ENCODE measurements around the gene SERINC5. TPM values are rescaled to one million over a fixed set of nuclear protein-coding genes. Genes with fewer than 3 reads are reported as not detected.

SERINC5 gene
- total and polyA plus RNA-seq, 3 experiments from 2014 or later = 13.7 to 33.3 (median 32.9) TPM

DNA sequence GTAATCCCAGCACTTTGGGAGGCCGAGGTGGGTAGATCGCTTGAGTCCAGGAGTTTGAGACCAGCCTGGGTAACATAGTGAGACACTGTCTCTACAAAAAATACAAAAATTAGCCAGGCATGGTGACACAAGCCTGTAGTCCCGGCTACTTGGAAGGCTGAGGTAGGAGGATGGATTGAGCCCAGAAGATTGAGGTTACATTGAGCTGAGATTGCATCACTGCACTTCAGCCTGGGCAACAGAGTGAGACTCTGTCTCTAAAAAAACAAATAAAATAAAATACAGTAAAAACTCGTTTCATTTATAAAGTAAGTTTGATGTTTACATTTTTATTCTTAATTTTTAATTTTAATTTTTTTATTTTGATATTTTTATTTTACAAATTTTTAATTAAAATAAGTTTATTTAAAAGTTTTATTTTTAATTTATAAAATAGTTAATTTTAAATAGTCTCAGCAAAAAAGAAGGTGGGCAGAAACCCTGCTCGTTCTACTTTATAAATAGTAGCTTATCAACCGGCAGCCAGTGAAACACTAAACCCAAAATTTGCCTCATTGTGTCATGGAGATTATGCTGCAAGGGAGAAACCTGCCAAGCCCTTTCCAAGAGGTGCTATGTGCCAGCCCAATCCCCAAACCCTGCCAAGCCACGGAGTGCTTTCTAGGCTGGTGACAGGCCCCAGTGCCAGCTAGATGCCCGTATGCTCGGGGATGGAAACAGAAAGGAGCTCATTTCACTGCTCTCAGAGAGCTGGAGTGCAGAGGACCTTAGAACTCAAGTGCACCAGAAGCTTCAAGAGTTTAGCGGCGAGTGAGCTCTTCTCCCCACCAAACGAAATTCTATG is 38.9 kb downstream of the SERINC5 start:
- Histone ChIP-seq H3K27me3 (ENCODE audit: insufficient read depth, low read length, poor library complexity, severe bottlenecking) (no peaks in the 10 kb centered on the region), H3K9me3 (ENCODE audit: low read length) (no peaks in the 10 kb centered on the region), H3K4me1 (ENCODE audit: insufficient read depth, low read length) (peaks cover 90% of the 10 kb centered on the region), H3K27ac (ENCODE audit: low read depth, low read length) (no peak overlapping the region), H3K36me3 (ENCODE audit: insufficient read depth, low read length) (no peaks in the 10 kb centered on the region), H3K4me3 (ENCODE audit: low read length) (peak overlapping the region; percentile 2)
- H3K36me3 Mint-ChIP-seq = peaks cover 0 to 32% (median 10%) of the 10 kb centered on the region in 3 donors
- H3K27ac Mint-ChIP-seq = peak overlapping the region; percentile 7 to 92 (median 75)
- H3K27me3 Mint-ChIP-seq = no peaks in the 10 kb centered on the region
- POLR2A ChIA-PET = interaction anchor here (0.7 to 4.8 kb wide), 3 partner anchors 12 to 39 kb away, joined by 3 to 31 read pairs (median 3); partner anchors contain the start of gene SERINC5
- DNase-seq = no peak
- CTCF ChIA-PET = interaction anchor here (0.6 to 2.0 kb wide), 8 partner anchors 11 to 91 kb away, joined by 3 to 4 read pairs (median 3); partner anchors contain the start of gene SERINC5
- H3K4me1 Mint-ChIP-seq = peaks cover 74 to 94% (median 93%) of the 10 kb centered on the region in 3 donors
- H3K4me3 Mint-ChIP-seq = peak overlapping the region in 6 of 7 donors; percentile 26 to 89 (median 74)
- no peaks in the 10 kb centered on the region for H3K9me3 Mint-ChIP-seq

DNA sequence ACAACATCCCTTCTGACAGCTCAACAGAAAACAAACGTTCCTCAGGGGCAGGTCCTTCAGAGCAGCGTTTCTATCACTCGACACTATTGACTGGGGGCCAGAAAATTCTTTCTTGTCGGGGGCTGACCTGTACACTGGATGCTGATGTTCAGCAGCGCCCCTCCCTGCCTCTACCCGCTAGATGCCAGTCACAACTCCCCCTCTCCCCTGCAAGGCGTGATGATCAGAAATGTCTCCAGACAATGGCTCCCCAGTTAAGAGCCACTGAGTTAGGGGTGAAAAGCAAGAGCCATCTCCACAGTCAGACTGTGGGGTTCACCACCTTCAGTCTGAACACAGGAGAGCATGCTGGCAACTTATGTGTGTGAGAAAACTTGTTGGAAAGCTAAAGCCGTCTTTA is 39.8 kb downstream of the SERINC5 start:
- Histone ChIP-seq H3K27me3 (ENCODE audit: insufficient read depth, low read length, poor library complexity, severe bottlenecking) (no peaks in the 10 kb centered on the region), H3K36me3 (ENCODE audit: insufficient read depth, low read length) (no peaks in the 10 kb centered on the region), H3K4me1 (ENCODE audit: insufficient read depth, low read length) (peaks cover 95% of the 10 kb centered on the region), H3K9me3 (ENCODE audit: low read length) (no peaks in the 10 kb centered on the region), H3K4me3 (ENCODE audit: low read length) (no peak overlapping the region), H3K27ac (ENCODE audit: low read depth, low read length) (no peak overlapping the region)
- peak overlapping the region in 6 of 7 donors; percentile 49 to 89 (median 77) for H3K4me3 Mint-ChIP-seq
- H3K9me3 Mint-ChIP-seq = no peaks in the 10 kb centered on the region
- peaks cover 78 to 97% (median 96%) of the 10 kb centered on the region in 3 donors for H3K4me1 Mint-ChIP-seq
- peaks cover 0 to 28% (median 9%) of the 10 kb centered on the region in 3 donors for H3K36me3 Mint-ChIP-seq
- DNase-seq = no peak
- peak overlapping the region; percentile 14 to 95 (median 88) for H3K27ac Mint-ChIP-seq
- POLR2A ChIA-PET = interaction anchor here (1.2 to 4.8 kb wide), 2 partner anchors 12 to 40 kb away, joined by 3 to 31 read pairs; partner anchors contain the start of gene SERINC5
- CTCF ChIA-PET = interaction anchor here (0.9 to 1.7 kb wide), 4 partner anchors 20 to 91 kb away, joined by 3 to 5 read pairs (median 4); no protein-coding TSS in a partner anchor
- no peaks in the 10 kb centered on the region for H3K27me3 Mint-ChIP-seq

DNA sequence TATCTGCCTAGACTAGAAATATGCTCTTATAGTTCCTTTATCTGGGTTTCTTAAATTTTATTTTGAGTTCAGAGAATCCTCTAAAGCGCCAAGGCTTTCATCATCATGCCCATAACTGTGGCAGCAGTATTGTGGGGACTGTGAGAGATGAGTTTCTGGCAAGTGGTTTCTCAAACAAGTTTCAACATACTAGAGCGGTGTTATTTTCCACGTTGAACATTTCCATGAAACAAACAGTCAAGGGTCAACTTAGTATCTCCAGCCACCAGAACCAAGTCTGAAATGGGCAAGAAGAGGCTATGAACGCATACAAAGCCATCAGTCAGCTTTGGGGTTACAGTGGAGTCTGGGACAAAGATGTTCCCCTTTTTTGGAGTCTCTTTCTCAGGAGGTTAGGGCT is 40.3 kb downstream of the SERINC5 start:
- Mint-ChIP-seq H3K27me3 (no peaks in the 10 kb centered on the region), H3K36me3 (peaks cover 0 to 28% (median 6%) of the 10 kb centered on the region in 3 donors), H3K9me3 (no peaks in the 10 kb centered on the region), H3K4me3 (peak overlapping the region in 6 of 7 donors; percentile 27 to 89 (median 77)), H3K4me1 (peaks cover 79 to 97% (median 96%) of the 10 kb centered on the region in 3 donors), H3K27ac (peak overlapping the region in 7 of 8 donors; percentile 41 to 95 (median 89))
- POLR2A ChIA-PET = interaction anchor here (4.8 kb wide), 1 partner anchor 41 kb away, joined by 31 read pairs; the partner anchor contains the start of gene SERINC5
- H3K9me3 ChIP-seq (ENCODE audit: low read length) = no peaks in the 10 kb centered on the region
- H3K4me3 ChIP-seq (ENCODE audit: low read length) = no peak overlapping the region
- DNase-seq = no peak
- CTCF ChIA-PET = interaction anchor here (0.8 to 1.4 kb wide), 3 partner anchors 19 to 31 kb away, joined by 3 to 5 read pairs (median 3); no protein-coding TSS in a partner anchor
- H3K36me3 ChIP-seq (ENCODE audit: insufficient read depth, low read length) = no peaks in the 10 kb centered on the region
- H3K27me3 ChIP-seq (ENCODE audit: insufficient read depth, low read length, poor library complexity, severe bottlenecking) = no peaks in the 10 kb centered on the region
- H3K4me1 ChIP-seq (ENCODE audit: insufficient read depth, low read length) = peaks cover 95% of the 10 kb centered on the region
- no peak overlapping the region for H3K27ac ChIP-seq (ENCODE audit: low read depth, low read length)

DNA sequence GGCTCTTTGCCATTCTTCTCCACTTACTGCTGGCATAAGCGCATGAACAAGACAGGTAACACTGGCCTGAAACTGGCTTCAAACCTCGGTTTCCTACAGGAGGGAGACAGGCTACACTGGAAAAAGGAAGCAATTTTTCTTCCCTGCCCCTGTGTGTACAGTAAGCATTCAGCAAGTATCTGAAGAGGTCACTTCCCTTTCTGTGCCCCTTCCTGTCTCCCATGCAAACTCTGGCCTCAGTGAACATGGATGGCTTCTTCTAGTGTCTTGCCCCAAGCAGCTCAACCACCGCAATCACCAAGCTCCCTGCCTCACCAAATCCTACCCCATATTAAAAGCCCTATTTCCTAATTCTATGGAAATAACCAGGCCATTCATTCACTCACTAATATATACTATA is 42.4 kb downstream of the SERINC5 start:
- Mint-ChIP-seq H3K9me3 (no peaks in the 10 kb centered on the region), H3K4me1 (peaks cover 77 to 97% (median 95%) of the 10 kb centered on the region in 3 donors), H3K27me3 (no peaks in the 10 kb centered on the region), H3K4me3 (peak overlapping the region in 3 of 7 donors; percentile 1 to 29 (median 3)), H3K36me3 (peaks cover 0 to 33% (median 1%) of the 10 kb centered on the region in 3 donors), H3K27ac (peak overlapping the region in 7 of 8 donors; percentile 3 to 49 (median 23))
- Histone ChIP-seq H3K27me3 (ENCODE audit: insufficient read depth, low read length, poor library complexity, severe bottlenecking) (no peaks in the 10 kb centered on the region), H3K36me3 (ENCODE audit: insufficient read depth, low read length) (no peaks in the 10 kb centered on the region), H3K27ac (ENCODE audit: low read depth, low read length) (no peak overlapping the region), H3K4me1 (ENCODE audit: insufficient read depth, low read length) (peaks cover 93% of the 10 kb centered on the region), H3K9me3 (ENCODE audit: low read length) (no peaks in the 10 kb centered on the region), H3K4me3 (ENCODE audit: low read length) (no peak overlapping the region)
- CTCF ChIA-PET = interaction anchor here (1.1 to 1.5 kb wide), 2 partner anchors 8 to 33 kb away, joined by 3 to 5 read pairs; no protein-coding TSS in a partner anchor
- no peak for DNase-seq
- POLR2A ChIA-PET = no interaction called here

DNA sequence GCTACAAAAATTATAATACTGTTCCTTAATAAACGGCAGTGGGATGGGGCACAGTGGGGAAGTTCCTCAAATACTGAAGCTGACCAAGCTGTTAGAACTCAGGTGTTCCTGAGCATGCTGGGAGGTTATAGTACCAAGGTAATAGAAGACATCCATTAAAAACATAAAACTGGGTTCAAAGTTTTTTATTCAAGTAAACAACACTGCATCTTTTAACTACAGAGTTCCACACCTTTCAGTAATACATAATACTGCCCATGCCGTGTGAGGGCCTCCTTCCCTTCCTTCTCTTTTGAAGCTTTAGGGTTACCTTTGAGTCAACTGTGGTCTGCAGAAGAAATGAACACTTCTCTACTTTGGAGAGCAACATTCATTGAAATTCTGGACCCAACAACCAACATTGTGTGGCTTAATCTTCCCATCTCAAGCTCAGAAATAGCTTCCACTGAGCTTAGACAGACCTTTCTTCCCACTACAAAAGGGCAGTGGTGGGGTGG is 43.6 kb downstream of the SERINC5 start:
- Histone ChIP-seq H3K27me3 (ENCODE audit: insufficient read depth, low read length, poor library complexity, severe bottlenecking) (no peaks in the 10 kb centered on the region), H3K27ac (ENCODE audit: low read depth, low read length) (no peak overlapping the region), H3K4me3 (ENCODE audit: low read length) (no peak overlapping the region), H3K36me3 (ENCODE audit: insufficient read depth, low read length) (no peaks in the 10 kb centered on the region), H3K9me3 (ENCODE audit: low read length) (no peaks in the 10 kb centered on the region), H3K4me1 (ENCODE audit: insufficient read depth, low read length) (peaks cover 92% of the 10 kb centered on the region)
- no peaks in the 10 kb centered on the region for H3K27me3 Mint-ChIP-seq
- no peak for DNase-seq
- H3K4me1 Mint-ChIP-seq = peaks cover 77 to 98% (median 95%) of the 10 kb centered on the region in 3 donors
- ChIA-PET CTCF (interaction anchor here (0.8 to 1.5 kb wide), 4 partner anchors 30 to 120 kb away, joined by 3 to 5 read pairs (median 4); partner anchors contain the start of gene SERINC5), POLR2A (interaction anchor here (0.6 to 1.5 kb wide), 3 partner anchors 17 to 67 kb away, joined by 3 to 7 read pairs (median 4); partner anchors contain the start of gene SERINC5)
- no peaks in the 10 kb centered on the region for H3K9me3 Mint-ChIP-seq
- peaks cover 0 to 31% (median 1%) of the 10 kb centered on the region in 3 donors for H3K36me3 Mint-ChIP-seq
- peak overlapping the region in 6 of 8 donors; percentile 34 to 68 (median 44) for H3K27ac Mint-ChIP-seq
- peak overlapping the region in 4 of 7 donors; percentile 15 to 56 (median 46) for H3K4me3 Mint-ChIP-seq

DNA sequence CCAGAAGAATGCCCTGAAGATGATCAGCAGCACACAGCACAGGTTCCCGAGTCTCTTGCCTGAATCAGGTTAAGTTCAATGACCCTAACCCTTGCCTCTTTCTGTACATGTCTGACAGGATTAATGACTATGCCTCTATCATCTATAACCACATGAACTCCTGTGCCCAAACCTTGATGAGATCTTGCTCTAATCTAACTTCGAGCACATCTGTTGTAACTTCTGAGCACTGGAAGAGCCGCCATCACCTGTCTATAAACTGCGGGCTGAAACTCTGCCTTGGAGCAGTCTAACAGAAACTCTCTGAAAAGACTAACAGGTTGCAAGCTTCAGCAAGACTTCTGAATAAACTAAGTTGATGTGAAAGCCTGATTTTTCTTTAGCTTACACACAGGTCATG is 44.5 kb downstream of the SERINC5 start:
- peaks cover 95% of the 10 kb centered on the region for H3K4me1 ChIP-seq (ENCODE audit: insufficient read depth, low read length)
- Mint-ChIP-seq H3K4me1 (peaks cover 79 to 99% (median 96%) of the 10 kb centered on the region in 3 donors), H3K9me3 (no peaks in the 10 kb centered on the region), H3K27me3 (no peaks in the 10 kb centered on the region), H3K27ac (peak overlapping the region in 3 of 8 donors; percentile 21 to 74 (median 66)), H3K36me3 (peaks cover 0 to 28% (median 1%) of the 10 kb centered on the region in 3 donors), H3K4me3 (peak overlapping the region in 2 of 7 donors; percentile 40 to 77)
- no peak overlapping the region for H3K4me3 ChIP-seq (ENCODE audit: low read length)
- H3K36me3 ChIP-seq (ENCODE audit: insufficient read depth, low read length) = no peaks in the 10 kb centered on the region
- no peaks in the 10 kb centered on the region for H3K9me3 ChIP-seq (ENCODE audit: low read length)
- CTCF ChIA-PET = interaction anchor here (0.8 to 1.2 kb wide), 3 partner anchors 15 to 120 kb away, joined by 3 to 5 read pairs (median 3); partner anchors contain the start of gene SERINC5
- DNase-seq = no peak
- H3K27ac ChIP-seq (ENCODE audit: low read depth, low read length) = no peak overlapping the region
- no peaks in the 10 kb centered on the region for H3K27me3 ChIP-seq (ENCODE audit: insufficient read depth, low read length, poor library complexity, severe bottlenecking)
- POLR2A ChIA-PET = interaction anchor here (1.5 kb wide), 1 partner anchor 16 kb away, joined by 3 read pairs; no protein-coding TSS in a partner anchor

DNA sequence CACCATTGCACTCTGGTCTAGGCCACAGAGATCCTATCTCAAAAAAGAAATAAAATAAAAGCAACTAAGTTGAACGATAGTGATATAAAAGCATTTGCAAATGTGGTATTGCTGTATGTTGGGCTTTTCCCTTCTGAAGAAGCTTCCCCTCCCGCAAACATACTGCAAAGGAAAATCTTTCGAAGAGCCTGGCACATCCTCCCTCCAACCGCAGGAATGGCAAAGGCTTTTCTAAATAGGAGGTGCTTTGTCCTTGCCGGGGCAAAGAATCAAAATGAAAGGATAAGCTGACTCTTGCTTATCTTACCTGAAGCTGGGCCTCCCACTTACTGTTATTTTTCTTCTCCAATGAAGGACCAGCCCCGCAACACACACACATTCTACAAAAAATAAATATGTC is 45.8 kb downstream of the SERINC5 start:
- no peak for DNase-seq
- ChIA-PET POLR2A (interaction anchor here (0.5 to 1.2 kb wide), 4 partner anchors 9 to 46 kb away, joined by 3 to 4 read pairs (median 3); no protein-coding TSS in a partner anchor), CTCF (interaction anchor here (0.8 to 1.5 kb wide), 3 partner anchors 10 to 22 kb away, joined by 3 to 5 read pairs (median 4); no protein-coding TSS in a partner anchor)
- Histone ChIP-seq H3K36me3 (ENCODE audit: insufficient read depth, low read length) (no peaks in the 10 kb centered on the region), H3K9me3 (ENCODE audit: low read length) (no peaks in the 10 kb centered on the region), H3K4me3 (ENCODE audit: low read length) (peak overlapping the region; percentile 3), H3K27me3 (ENCODE audit: insufficient read depth, low read length, poor library complexity, severe bottlenecking) (no peaks in the 10 kb centered on the region), H3K27ac (ENCODE audit: low read depth, low read length) (no peak overlapping the region), H3K4me1 (ENCODE audit: insufficient read depth, low read length) (peaks cover 97% of the 10 kb centered on the region)
- H3K4me3 Mint-ChIP-seq = peak overlapping the region in 3 of 7 donors; percentile 7 to 56 (median 22)
- peaks cover 79 to 99% (median 96%) of the 10 kb centered on the region in 3 donors for H3K4me1 Mint-ChIP-seq
- no peaks in the 10 kb centered on the region for H3K27me3 Mint-ChIP-seq
- no peaks in the 10 kb centered on the region for H3K9me3 Mint-ChIP-seq
- peaks cover 0 to 23% (median 0%) of the 10 kb centered on the region in 3 donors for H3K36me3 Mint-ChIP-seq
- peak overlapping the region in 7 of 8 donors; percentile 8 to 87 (median 54) for H3K27ac Mint-ChIP-seq
